HL-60 (cell line): ENCODE results near the gene PKP1.

ENCODE experiments used
- DNase-seq, 2 experiments: peaks; one replicate each; pipeline ENCODE4 v3.0.0-alpha.2; 2010 to 2020; ENCODE audit warnings: low read depth in 1 of 2, low spot score in 1 of 2
- H3K27ac ChIP-seq: fragments of 250-450 bp; sonication (Bioruptor Pico); replicated peaks from 2 replicates; pipeline ENCODE4 v1.5.1; 2020; ENCODE audit warnings: mild to moderate bottlenecking, moderate library complexity
- H3K27me3 ChIP-seq: fragments of 250-450 bp; sonication (Bioruptor Pico); 2 replicates; pipeline ENCODE4 v1.5.1; 2021; ENCODE audit warnings: mild to moderate bottlenecking, moderate library complexity; ENCODE audit not compliant: insufficient read depth, poor library complexity, severe bottlenecking
- H3K4me3 ChIP-seq: replicated peaks from 2 replicates; pipeline ENCODE4 v1.5.1; 2011; ENCODE audit warnings: mild to moderate bottlenecking, control low read depth, low read length; ENCODE audit not compliant: insufficient read depth
- CTCF ChIP-seq: IDR thresholded peaks from one replicate; pipeline ENCODE4 v1.5.1; 2011; ENCODE audit warnings: low read length, control low read depth, inconsistent platforms; ENCODE audit not compliant: insufficient read depth
- GABPA ChIP-seq: IDR thresholded peaks from 2 replicates; pipeline ENCODE4 v1.6.1; 2012; ENCODE audit warnings: low read depth
- POLR2AphosphoS5 ChIP-seq: IDR thresholded peaks from 2 replicates; pipeline ENCODE4 v1.6.1; 2012; ENCODE audit warnings: low read depth
- REST ChIP-seq: IDR thresholded peaks from 2 replicates; pipeline ENCODE4 v1.6.1; 2012; ENCODE audit warnings: low read depth; ENCODE audit not compliant: insufficient replicate concordance
- SPI1 ChIP-seq: IDR thresholded peaks from 2 replicates; pipeline ENCODE4 v1.6.1; 2012; ENCODE audit warnings: low read depth, mild to moderate bottlenecking, borderline replicate concordance

PKP1 gene

GRCh38 chr1:201276891-201277290 is 6.4 kb upstream of the PKP1 start:
- Histone ChIP-seq H3K27me3 (peaks cover 13% of the 10 kb centered on the region), H3K27ac (no peak overlapping the region), H3K4me3 (no peak overlapping the region)
- TF ChIP-seq SPI1 = no peak
- TF ChIP-seq CTCF = no peak
- TF ChIP-seq POLR2AphosphoS5 = no peak
- TF ChIP-seq GABPA = no peak
- DNase-seq = no peak

- DNase-seq = no peak
- Histone ChIP-seq H3K27ac (no peak overlapping the region), H3K4me3 (no peak overlapping the region), H3K27me3 (peaks cover 13% of the 10 kb centered on the region)
- TF ChIP-seq CTCF (no peak), REST (no peak), POLR2AphosphoS5 (no peak), SPI1 (no peak), GABPA (no peak)
Observed at GRCh38 chr1:201277441-201277840, 5.9 kb upstream of the PKP1 start.

- Histone ChIP-seq H3K4me3 (no peak overlapping the region), H3K27ac (no peak overlapping the region), H3K27me3 (peaks cover 29% of the 10 kb centered on the region)
- DNase-seq = no peak
- TF ChIP-seq REST (no peak), SPI1 (no peak), CTCF (no peak)
Observed at GRCh38 chr1:201279313-201279712, 4.0 kb upstream of the PKP1 start.

GRCh38 chr1:201280884-201281283 is 2.4 kb upstream of the PKP1 start:
- Histone ChIP-seq H3K4me3 (no peak overlapping the region), H3K27me3 (peaks cover 31% of the 10 kb centered on the region), H3K27ac (no peak overlapping the region)
- TF ChIP-seq REST (no peak), GABPA (no peak), CTCF (no peak)
- DNase-seq = no peak
